ENCODE data around the gene DNAH17.

Gene DNAH17

DNA sequence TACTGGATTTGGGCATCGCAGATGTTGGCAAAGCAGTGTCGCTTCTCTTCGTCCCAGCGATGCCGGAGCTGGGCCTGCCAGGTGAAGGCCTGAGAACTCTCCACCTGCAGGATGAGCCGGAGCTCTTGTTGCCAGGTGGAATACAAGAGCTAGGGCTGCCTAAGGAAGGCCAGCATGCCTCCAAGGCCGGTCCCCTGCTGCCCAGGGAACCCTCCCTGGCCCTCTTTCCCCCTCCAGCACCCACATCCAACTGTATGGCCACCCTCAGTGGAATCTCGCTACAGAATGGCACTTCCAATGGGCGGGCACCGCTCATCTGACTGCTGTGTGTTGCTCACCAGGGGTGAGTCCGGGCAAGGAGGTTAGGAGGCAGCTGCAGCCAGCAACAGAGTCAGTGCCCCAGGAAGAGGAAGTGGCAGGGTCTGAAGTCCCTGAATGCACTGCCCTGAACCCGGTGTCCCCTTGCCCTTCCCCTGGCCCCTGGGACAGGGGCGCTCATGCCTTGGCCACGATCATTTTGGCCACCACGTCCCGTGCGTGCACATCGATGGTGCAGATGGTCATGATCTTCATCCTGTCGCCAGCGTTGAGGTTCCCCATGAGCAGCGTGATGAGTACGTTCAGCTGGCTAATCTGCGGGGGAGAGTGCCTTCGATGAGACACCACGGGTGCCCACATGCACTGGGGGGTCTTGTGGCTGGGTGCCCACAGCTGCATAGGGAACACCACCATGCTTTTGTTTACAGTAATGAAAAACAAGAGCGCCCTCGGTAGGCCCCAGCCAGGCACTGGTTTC lies 75.8 kb downstream of the DNAH17 start:
- DNase-seq (ENCODE audit: insufficient read length, low spot score) (no peak), FAIRE-seq (no peak)

DNA sequence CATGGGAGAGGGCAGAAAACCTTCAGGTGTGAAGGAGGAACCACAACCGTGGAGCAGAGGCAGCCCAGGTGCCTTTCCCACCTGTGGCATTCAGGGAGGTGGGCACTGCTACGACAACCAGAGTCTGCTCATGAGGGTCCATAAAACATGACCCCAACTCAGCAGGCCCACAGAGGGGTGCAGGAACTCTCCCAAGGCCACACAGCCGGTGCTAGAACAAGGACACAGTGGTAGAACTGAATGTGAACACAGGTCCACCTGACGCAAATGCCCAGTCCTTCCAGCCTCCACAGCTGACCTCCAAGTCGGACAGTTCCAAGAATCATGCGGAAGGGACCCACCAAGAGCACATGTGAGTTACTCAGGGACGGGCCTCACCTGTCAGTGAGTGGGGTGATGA lies 76.4 kb downstream of the DNAH17 start:
- FAIRE-seq: no peak
- no peak for DNase-seq (ENCODE audit: insufficient read length, low spot score)

DNA sequence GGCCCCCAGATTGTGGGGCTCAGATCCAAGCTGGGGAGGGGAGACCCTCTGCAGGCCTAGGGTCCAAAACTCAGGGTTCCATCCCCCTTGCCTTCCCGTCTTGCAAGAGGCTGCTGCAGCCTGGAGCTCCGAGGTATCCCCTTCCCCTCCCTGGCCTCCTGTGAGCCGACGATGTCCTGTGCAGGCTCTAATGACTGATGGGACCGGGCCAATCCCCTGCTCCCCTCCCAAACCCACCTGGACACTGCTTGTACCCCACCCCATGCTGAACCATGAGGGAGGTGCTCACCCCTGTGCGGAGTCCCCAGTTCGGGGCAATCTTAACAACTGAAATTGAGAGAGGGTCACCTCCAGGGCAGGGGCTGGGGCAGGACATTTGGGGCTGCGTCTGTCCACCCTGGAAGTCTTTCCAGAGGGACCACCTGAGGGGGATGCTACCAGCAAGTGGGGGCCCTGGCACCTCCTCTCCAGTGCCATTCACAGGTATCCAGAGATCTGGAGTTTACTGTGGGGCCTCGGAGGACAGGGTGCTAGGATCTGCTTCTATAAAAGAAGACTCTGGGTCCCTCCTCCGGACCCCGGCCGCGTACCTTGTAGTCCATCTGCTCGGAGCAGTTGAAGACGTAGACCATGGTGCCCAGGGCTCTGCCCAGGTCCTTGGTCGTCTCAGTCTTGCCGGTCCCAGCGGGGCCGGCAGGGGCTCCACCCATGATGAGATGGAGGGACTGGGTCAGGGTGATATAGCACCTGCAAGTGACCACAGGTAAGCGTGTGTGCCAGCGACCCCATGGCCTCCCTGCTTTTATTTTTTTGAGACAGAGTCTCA lies 77.3 kb downstream of the DNAH17 start:
- DNase-seq (ENCODE audit: insufficient read length, low spot score) (no peak), FAIRE-seq (no peak)

GRCh38 chr17:78498848-78499247 lies 78.3 kb downstream of the DNAH17 start:
- DNase-seq (ENCODE audit: insufficient read length, low spot score): no peak
- no peak for FAIRE-seq

DNA sequence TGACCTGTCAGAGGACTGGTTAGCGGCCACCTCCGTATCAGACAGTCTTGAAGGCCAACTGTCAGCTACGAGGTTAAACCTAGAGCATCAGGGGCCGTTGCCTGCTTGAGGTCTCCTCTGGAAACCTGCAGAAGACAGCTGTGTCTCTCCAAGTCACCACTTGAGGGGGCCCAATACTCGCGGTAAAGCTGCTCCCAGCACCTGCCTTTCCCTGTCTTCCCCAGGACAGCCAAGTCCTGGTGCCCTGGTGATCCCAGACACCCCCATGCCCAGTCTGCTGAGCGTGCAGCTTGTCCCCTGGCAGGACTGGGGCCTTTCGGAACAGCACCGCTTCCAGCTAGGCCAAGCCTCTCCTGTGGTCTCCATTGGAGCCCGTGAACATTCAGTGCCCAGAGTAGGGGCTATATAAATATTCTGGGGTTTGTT lies 80.1 kb downstream of the DNAH17 start:
- DNase-seq (ENCODE audit: insufficient read length, low spot score): peak; percentile 97
- FAIRE-seq: peak; percentile 65

GRCh38 chr17:78496311-78496710 lies 80.9 kb downstream of the DNAH17 start:
- no peak for DNase-seq (ENCODE audit: insufficient read length, low spot score)
- no peak for FAIRE-seq

DNA sequence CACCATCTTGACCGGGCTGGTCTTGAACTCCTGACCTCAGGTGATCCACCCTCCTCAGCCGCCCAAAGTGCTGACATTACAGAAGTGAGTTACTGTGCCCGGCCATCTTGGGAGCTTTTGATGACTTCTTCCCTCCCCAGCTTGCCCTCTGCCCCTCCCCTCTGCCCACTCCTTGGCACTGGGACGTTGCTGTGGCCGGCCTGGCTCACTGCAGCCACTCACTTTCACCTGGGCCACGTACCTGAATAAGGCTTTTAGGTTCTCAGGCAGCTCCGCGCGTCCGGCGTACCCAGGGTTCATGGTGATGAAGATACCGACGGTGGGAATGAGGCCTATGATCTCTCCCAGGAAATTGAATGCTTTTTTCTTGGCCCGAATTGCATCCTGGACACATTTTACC lies 81.6 kb downstream of the DNAH17 start:
- no peak for FAIRE-seq

GRCh38 chr17:78494696-78495330 lies 82.4 kb downstream of the DNAH17 start:
- FAIRE-seq (no peak), DNase-seq (ENCODE audit: insufficient read length, low spot score) (no peak)

More for the DNA sequence above, 81.6 kb downstream of the DNAH17 start:
- DNase-seq (ENCODE audit: insufficient read length, low spot score): no peak

DNA sequence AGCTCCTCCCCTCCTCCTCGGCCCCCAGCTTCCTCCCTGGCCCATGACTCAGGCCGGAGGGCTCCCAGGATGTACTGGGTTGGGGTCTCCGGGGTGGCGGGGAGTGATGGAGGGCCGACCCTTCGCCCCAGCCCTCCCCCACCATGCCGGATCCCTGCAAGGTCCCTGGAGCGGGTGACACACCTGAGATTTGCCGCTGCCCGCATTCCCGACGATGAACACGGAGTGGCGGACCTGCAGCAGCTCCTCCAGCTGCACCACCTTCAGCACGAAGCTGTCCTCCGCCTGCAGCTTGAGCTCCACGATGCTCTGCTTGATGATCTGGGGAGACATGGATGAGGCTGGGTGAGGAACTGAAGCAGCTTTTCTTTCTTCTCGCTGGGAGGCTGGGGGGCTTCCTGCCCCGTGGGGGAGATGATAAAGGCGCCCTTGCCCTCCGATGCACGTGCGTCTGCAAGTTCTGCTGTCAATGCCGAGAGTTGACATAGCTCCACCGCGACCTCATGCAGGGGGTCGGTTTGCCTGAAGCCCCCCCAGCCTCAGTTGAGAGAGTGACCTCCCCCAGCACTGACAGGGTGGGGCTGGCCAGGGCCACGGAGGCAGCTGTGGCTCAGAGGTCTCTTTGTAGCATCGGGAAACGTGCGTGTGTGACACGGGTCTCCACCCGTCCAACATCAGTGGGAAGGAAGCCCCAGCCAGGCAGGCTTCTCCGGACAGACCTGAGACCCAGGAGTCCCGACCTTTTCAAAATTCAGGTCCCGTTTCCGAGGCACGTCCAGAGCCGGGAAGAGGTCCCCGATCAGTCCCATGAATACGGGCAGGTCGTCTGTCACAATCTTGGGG lies 83.1 kb downstream of the DNAH17 start:
- no peak for DNase-seq (ENCODE audit: insufficient read length, low spot score)
- no peak for FAIRE-seq

GRCh38 chr17:78493450-78493849 lies 83.7 kb downstream of the DNAH17 start:
- DNase-seq (ENCODE audit: insufficient read length, low spot score): no peak
- FAIRE-seq: no peak

DNA sequence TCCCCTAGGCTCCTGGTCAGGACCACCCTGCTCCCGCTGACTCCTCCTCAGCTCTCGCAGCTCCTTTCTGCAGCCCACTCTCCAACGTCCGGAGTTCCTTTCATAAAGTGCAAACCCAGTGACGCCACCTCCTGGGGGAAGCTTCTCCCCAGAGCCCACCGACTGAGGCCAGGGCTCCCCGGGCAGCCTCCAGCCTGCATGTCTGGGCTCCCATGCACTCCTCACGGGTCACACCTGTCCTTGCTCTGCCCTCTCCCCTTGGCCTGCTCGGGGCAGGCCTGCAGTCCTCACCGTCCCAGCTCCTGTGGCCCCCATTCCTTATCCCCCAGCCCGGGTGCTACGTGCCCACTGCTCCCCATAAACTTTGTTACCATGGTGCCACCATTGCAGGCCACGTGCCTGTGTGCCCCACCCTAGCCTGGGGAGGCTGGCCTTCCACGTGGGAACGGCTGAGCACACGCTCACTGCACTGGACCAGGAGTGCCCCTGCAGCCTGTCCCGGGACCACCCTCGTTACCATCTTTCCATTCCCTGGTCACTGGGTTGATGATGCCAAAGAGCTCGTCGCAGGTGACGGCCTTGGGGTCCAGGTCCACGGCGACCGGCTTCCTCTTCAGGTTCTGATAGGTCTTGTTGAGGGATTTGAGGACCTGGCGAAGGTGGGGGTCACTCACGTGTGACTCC lies 84.9 kb downstream of the DNAH17 start:
- DNase-seq (ENCODE audit: insufficient read length, low spot score) (no peak), FAIRE-seq (no peak)

DNA sequence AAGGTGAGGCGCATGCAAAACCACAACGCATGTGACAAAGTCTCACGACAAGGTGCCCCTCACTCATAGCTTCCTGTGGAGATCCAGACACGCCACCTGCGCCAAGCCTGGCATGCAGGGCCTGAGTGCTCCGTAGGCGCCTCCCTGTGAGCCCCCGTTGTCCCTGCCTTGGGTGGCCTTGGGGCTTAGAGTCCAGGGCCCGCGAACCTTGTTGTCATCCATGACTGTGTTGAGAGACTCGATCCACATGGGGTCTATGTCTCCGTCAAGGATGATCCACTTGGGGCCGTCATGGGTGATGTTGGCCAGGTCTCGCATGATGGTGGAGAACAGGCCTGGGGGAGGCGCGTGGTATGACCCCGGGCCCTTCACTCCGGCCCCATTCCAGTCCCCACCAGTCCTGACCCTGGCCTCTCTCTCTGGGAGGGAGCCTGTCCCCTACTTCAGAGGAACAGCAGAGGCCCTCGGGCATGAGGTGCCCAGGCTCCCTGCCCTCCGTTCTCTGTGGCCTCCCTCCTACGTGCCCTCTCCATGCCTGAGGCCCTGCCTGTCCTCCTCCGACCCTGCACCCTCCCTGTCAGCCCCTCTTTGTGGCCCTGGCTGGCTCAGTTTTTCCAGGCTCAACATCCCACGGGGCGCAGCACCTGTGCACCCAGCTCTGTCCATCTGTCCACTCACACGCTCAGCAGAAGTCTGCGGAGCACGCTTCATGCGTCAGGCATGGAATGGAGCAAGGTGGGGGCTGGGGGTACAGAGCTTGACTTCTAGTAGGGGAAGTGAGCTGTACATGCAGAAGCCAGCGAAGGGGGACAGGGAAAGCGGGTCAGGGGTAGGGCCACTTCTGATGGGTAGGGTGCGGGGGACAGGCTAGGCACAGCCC lies 85.7 kb downstream of the DNAH17 start:
- FAIRE-seq: no peak

GRCh38 chr17:78490673-78491072 lies 86.5 kb downstream of the DNAH17 start:
- DNase-seq (ENCODE audit: insufficient read length, low spot score) (no peak), FAIRE-seq (no peak)

More for the DNA sequence above, 85.7 kb downstream of the DNAH17 start:
- no peak for DNase-seq (ENCODE audit: insufficient read length, low spot score)

- no peak for FAIRE-seq
- no peak for DNase-seq (ENCODE audit: insufficient read length, low spot score)
These were observed 87.0 kb downstream of the DNAH17 start for GRCh38 chr17:78490156-78490555.

DNA sequence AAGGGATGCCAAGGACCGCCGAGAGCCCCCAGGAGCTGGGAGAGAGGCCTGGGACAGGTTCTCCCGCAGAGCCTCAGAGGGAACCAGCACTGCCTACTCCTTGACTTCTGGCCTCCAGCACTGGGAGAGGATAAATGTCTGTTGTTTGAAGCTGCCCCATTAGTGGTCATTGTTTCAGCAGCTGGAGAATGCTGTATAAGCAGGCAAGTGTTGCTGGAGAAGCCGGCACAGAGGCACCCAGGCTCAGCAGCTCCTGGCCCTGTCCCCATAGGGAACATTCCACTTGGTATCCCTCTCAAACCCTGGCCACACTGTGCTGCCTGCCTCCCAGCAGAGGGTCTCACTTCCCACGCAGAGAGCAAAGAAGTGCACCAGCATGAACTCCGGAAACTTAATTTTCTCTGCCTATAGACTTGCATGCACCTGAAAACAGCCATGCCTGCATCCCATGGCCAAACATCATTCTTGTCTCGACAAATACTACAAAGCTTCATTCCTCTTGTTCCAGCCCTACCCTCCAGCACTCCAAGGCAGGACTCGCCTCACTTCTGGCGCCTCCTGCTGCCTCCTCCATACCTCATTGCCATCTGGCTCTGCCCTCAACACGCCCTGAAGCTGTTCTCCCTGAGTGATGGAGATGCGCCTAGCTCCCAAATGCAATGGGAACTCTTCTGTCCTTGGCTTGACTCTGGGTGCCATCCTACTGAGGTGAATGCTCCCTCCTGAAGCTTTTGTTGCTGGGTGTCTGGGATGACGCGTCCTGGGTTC lies 88.1 kb downstream of the DNAH17 start:
- DNase-seq (ENCODE audit: insufficient read length, low spot score): no peak
- peak; percentile 52 for FAIRE-seq

- DNase-seq (ENCODE audit: insufficient read length, low spot score): no peak
- no peak for FAIRE-seq
These were observed 89.0 kb downstream of the DNAH17 start for GRCh38 chr17:78488156-78488555.

- FAIRE-seq (no peak), DNase-seq (ENCODE audit: insufficient read length, low spot score) (no peak)
These were observed 90.1 kb downstream of the DNAH17 start for GRCh38 chr17:78486946-78487680.

Data from HTR-8/SVneo (cell line).